GM18505 (cell line): Measurements from ENCODE around the gene TOP3B.
"Not testable (repeated sequence)": the region's sequence is repeated elsewhere in the genome, so short reads cannot be mapped to it uniquely, and the experiment has no call there.

ENCODE experiments used
- ATAC-seq: cut with Tn5 transposase; IDR thresholded peaks from one replicate; pipeline ENCODE4 v1.9.1; 2021; ENCODE audit not compliant: unreplicated experiment
- POLR2A ChIP-seq: IDR thresholded peaks from 4 replicates; pipeline ENCODE4 v1.6.1; 2011; ENCODE audit warnings: borderline replicate concordance; ENCODE audit not compliant: insufficient read depth, insufficient read length; ENCODE audit errors: extremely low read depth

Gene TOP3B

GRCh38 chr22:21945453-21946261, 36.9 kb downstream of the TOP3B start:
- TF ChIP-seq POLR2A, result no peak
- no peak for ATAC-seq

- no peak for TF ChIP-seq POLR2A
- no peak for ATAC-seq
These were observed 37.7 kb downstream of the TOP3B start for GRCh38 chr22:21944871-21945270.

- no peak for TF ChIP-seq POLR2A
- no peak for ATAC-seq
These were observed 38.8 kb downstream of the TOP3B start for GRCh38 chr22:21943571-21944448.

GRCh38 chr22:21942407-21943343, 39.9 kb downstream of the TOP3B start:
- ATAC-seq, result no peak
- no peak for TF ChIP-seq POLR2A

GRCh38 chr22:21941921-21942320, 40.7 kb downstream of the TOP3B start:
- ATAC-seq, result no peak
- no peak for TF ChIP-seq POLR2A

- no peak for ATAC-seq
- no peak for TF ChIP-seq POLR2A
These were observed 42.1 kb downstream of the TOP3B start for GRCh38 chr22:21940521-21940920.

GRCh38 chr22:21939935-21940334, 42.7 kb downstream of the TOP3B start:
- ATAC-seq, result not testable (repeated sequence)

- ATAC-seq, result no peak
- no peak for TF ChIP-seq POLR2A
These were observed 43.1 kb downstream of the TOP3B start for GRCh38 chr22:21939461-21939913.

GRCh38 chr22:21938906-21939305, 43.7 kb downstream of the TOP3B start:
- no peak for TF ChIP-seq POLR2A
- no peak for ATAC-seq

GRCh38 chr22:21938071-21938822, 44.3 kb downstream of the TOP3B start:
- ATAC-seq, result peak; percentile 93

GRCh38 chr22:21937821-21938070, 44.8 kb downstream of the TOP3B start:
- no peak for ATAC-seq
- no peak for TF ChIP-seq POLR2A

More at GRCh38 chr22:21938071-21938822, 44.3 kb downstream of the TOP3B start:
- TF ChIP-seq POLR2A, result peak; percentile 46

GRCh38 chr22:21937041-21937820, 45.4 kb downstream of the TOP3B start:
- ATAC-seq, result no peak
- no peak for TF ChIP-seq POLR2A
